A673 (cell line): ENCODE data around the gene ANKRD1. TPM values are rescaled to one million over a fixed set of nuclear protein-coding genes. Genes with fewer than 3 reads are reported as not detected.
A peak's percentile ranks its signal among the peaks of the same experiment; 100 is the strongest.

Experiments
- BruUV-seq: library from RNA; stranded (reverse); fragments of 400-500 nt; replicated peaks from 2 replicates; lab custom pipeline; 2021; lab: Mats Ljungman, UMichigan
- CTCF ChIA-PET: fragments of 300-600 bp; sonication (Branson Sonifier 250); formaldehyde crosslinking; loops from one replicate; lab custom pipeline; 2022; ENCODE audit warnings: antibody characterized with exemption; lab: Charles Lee
- POLR2A ChIA-PET: fragments of 300-600 bp; sonication (Branson Sonifier 250); formaldehyde crosslinking; loops from one replicate; lab custom pipeline; 2022; ENCODE audit warnings: antibody characterized with exemption; ENCODE audit not compliant: low non-redundant PET; lab: Charles Lee
- DNase-seq: peaks from one replicate; pipeline ENCODE4 v3.0.0-alpha.2; 2015; ENCODE audit warnings: low spot score
- H3K27ac ChIP-seq: fragments of 200-600 bp; sonication (generic); 2 replicates; pipeline ENCODE4 v1.5.1; 2016; ENCODE audit warnings: mixed run types, low read depth, mild to moderate bottlenecking, mixed read lengths, antibody characterized with exemption, low read length; ENCODE audit not compliant: poor library complexity, severe bottlenecking
- H3K27me3 ChIP-seq: fragments of 200-600 bp; sonication (generic); replicated peaks from 2 replicates; pipeline ENCODE4 v1.6.1; 2017; ENCODE audit warnings: mixed run types, low read depth, mild to moderate bottlenecking, mixed read lengths, antibody characterized with exemption, low read length; ENCODE audit not compliant: insufficient read depth, poor library complexity
- H3K36me3 ChIP-seq: fragments of 200-600 bp; sonication (generic); 2 replicates; pipeline ENCODE4 v1.6.1; 2016; ENCODE audit warnings: mixed run types, mild to moderate bottlenecking, mixed read lengths, antibody characterized with exemption, low read length; ENCODE audit not compliant: insufficient read depth, poor library complexity, severe bottlenecking
- H3K4me1 ChIP-seq: fragments of 200-600 bp; sonication (generic); 2 replicates; pipeline ENCODE4 v1.6.1; 2017; ENCODE audit warnings: mixed run types, mild to moderate bottlenecking, mixed read lengths, antibody characterized with exemption, low read length; ENCODE audit not compliant: insufficient read depth, poor library complexity, severe bottlenecking
- H3K4me3 ChIP-seq: fragments of 200-600 bp; sonication (generic); 2 replicates; pipeline ENCODE4 v1.5.1; 2016; ENCODE audit warnings: low read depth, mixed run types, mild to moderate bottlenecking, mixed read lengths, low read length; ENCODE audit not compliant: poor library complexity, severe bottlenecking
- H3K9me3 ChIP-seq: fragments of 200-600 bp; sonication (generic); 2 replicates; pipeline ENCODE4 v1.6.1; 2016; ENCODE audit warnings: mixed run types, low read depth, mild to moderate bottlenecking, mixed read lengths, antibody characterized with exemption, low read length; ENCODE audit not compliant: poor library complexity, severe bottlenecking
- EZH2 ChIP-seq: fragments of 200-600 bp; sonication (generic); IDR thresholded peaks from 2 replicates; pipeline ENCODE4 v1.6.1; 2017; ENCODE audit warnings: borderline replicate concordance, low read depth, mild to moderate bottlenecking, mixed read lengths, antibody characterized with exemption, low read length; ENCODE audit not compliant: poor library complexity, severe bottlenecking
- intact Hi-C: fragments of 100-400 bp; cut with micrococcal nuclease; formaldehyde crosslinking; loops from one replicate; pipeline ENCODE4 v1.10.0; 2022; ENCODE audit not compliant: unreplicated experiment
- total RNA-seq: library from RNA; stranded (reverse); gene quantifications from 2 replicates; pipeline ENCODE4 v1.2.3, GENCODE V29; 2021
- TF ChIP-seq, protein P1 (sequence below): fragments of 300-800, 200-600 bp; sonication (generic); conservative IDR thresholded peaks from 2 replicates; pipeline ENCODE4 v1.5.1; 2017; ENCODE audit warnings: low read depth, mild to moderate bottlenecking, antibody characterized with exemption, low read length, moderate library complexity, mixed read lengths

ANKRD1 gene
- total RNA-seq, 1 experiment from 2014 or later, result not detected

DNA sequence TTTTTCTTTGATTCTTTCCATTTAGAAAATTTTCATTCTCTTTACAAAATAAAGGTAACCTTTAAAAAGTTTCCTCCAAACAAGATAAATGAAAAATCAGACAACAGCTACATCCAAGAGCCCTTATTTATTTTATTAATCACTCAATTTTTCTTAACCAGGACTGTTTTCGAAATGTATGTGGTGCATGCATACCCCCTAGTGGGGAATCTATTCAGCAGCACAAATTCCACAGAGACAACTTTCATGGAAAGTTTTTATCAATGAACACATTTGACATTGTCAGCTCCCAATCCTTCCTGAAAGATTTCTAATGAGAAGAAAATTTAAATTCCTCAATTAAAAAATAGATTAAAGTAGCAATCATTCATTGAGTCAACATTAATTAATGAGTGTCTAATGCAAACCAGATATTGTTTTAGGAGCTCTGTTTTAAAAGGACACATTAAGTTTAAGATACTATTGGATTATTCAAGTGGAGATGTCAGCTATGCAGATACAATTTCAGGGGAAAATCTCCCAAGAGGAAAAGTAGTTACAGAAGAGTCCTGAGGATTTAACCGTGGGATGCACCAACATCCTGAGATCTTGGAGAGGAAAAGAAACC, 57.9 kb downstream of the ANKRD1 start:
- POLR2A ChIA-PET, result no interaction called here
- H3K36me3 ChIP-seq, result no peaks in the 10 kb centered on the region
- H3K4me1 ChIP-seq, result no peaks in the 10 kb centered on the region
- H3K9me3 ChIP-seq, result no peaks in the 10 kb centered on the region
- CTCF ChIA-PET, result interaction anchor here (1.0 kb wide), 1 partner anchor 17 kb away, joined by 3 read pairs; no protein-coding TSS in a partner anchor
- TF ChIP-seq EZH2, result no peak
- TF ChIP-seq, protein P1, sequence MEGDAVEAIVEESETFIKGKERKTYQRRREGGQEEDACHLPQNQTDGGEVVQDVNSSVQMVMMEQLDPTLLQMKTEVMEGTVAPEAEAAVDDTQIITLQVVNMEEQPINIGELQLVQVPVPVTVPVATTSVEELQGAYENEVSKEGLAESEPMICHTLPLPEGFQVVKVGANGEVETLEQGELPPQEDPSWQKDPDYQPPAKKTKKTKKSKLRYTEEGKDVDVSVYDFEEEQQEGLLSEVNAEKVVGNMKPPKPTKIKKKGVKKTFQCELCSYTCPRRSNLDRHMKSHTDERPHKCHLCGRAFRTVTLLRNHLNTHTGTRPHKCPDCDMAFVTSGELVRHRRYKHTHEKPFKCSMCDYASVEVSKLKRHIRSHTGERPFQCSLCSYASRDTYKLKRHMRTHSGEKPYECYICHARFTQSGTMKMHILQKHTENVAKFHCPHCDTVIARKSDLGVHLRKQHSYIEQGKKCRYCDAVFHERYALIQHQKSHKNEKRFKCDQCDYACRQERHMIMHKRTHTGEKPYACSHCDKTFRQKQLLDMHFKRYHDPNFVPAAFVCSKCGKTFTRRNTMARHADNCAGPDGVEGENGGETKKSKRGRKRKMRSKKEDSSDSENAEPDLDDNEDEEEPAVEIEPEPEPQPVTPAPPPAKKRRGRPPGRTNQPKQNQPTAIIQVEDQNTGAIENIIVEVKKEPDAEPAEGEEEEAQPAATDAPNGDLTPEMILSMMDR, result peak; percentile 70
- H3K27ac ChIP-seq, result no peak overlapping the region
- peaks cover 80% of the 10 kb centered on the region for H3K27me3 ChIP-seq
- H3K4me3 ChIP-seq, result no peak overlapping the region
- DNase-seq, result peak; percentile 46
- BruUV-seq, result no TSS peak
- intact Hi-C loops, result loop anchor here (2.0 to 10.0 kb wide), 2 partner anchors 112 to 1438 kb away; no protein-coding TSS in a partner anchor

Other genes starting within 250 kb of the ANKRD1 start
- gene HTR7, start 63.0 kb downstream of the ANKRD1 start, total RNA-seq, result not detected in 2 replicates
- 65.8 and 74.5 TPM in 2 replicates for gene RPP30, start 49.1 kb downstream of the ANKRD1 start, total RNA-seq